GM19467 (cell line): Measurements from ENCODE around the gene PPARGC1A.

Source experiments
- ATAC-seq: cut with Tn5 transposase; IDR thresholded peaks from one replicate; pipeline ENCODE4 v1.9.1; 2021; ENCODE audit warnings: mild to moderate bottlenecking, moderate library complexity; ENCODE audit not compliant: unreplicated experiment

Gene PPARGC1A

GRCh38 chr4:23844961-23845360 is 44.9 kb downstream of the PPARGC1A start:
- no peak for ATAC-seq

GRCh38 chr4:23839279-23839678 is 50.6 kb downstream of the PPARGC1A start:
- ATAC-seq, result no peak

- no peak for ATAC-seq
These were observed 51.2 kb downstream of the PPARGC1A start for GRCh38 chr4:23838607-23839006.

GRCh38 chr4:23838131-23838530 is 51.7 kb downstream of the PPARGC1A start:
- ATAC-seq, result no peak

GRCh38 chr4:23837371-23837770 is 52.5 kb downstream of the PPARGC1A start:
- no peak for ATAC-seq

- no peak for ATAC-seq
These were observed 53.9 kb downstream of the PPARGC1A start for GRCh38 chr4:23835774-23836478.

GRCh38 chr4:23828779-23829178 is 61.1 kb downstream of the PPARGC1A start:
- no peak for ATAC-seq

GRCh38 chr4:23828020-23828715 is 61.7 kb downstream of the PPARGC1A start:
- ATAC-seq, result no peak

- no peak for ATAC-seq
These were observed 67.7 kb downstream of the PPARGC1A start for GRCh38 chr4:23822181-23822580.

GRCh38 chr4:23819041-23819511 is 70.8 kb downstream of the PPARGC1A start:
- ATAC-seq, result no peak

GRCh38 chr4:23818097-23818885 is 71.6 kb downstream of the PPARGC1A start:
- ATAC-seq, result no peak

- no peak for ATAC-seq
These were observed 74.7 kb downstream of the PPARGC1A start for GRCh38 chr4:23814996-23815660.

GRCh38 chr4:23814587-23814986 is 75.3 kb downstream of the PPARGC1A start:
- ATAC-seq, result no peak

GRCh38 chr4:23811161-23811560 is 78.7 kb downstream of the PPARGC1A start:
- ATAC-seq, result no peak

- ATAC-seq, result no peak
These were observed 84.4 kb downstream of the PPARGC1A start for GRCh38 chr4:23805450-23805851.

GRCh38 chr4:23789762-23790161 is 100.1 kb downstream of the PPARGC1A start:
- no peak for ATAC-seq

- ATAC-seq, result no peak
These were observed 101.4 kb downstream of the PPARGC1A start for GRCh38 chr4:23788460-23788859.

- no peak for ATAC-seq
These were observed 101.8 kb downstream of the PPARGC1A start for GRCh38 chr4:23788027-23788426.

GRCh38 chr4:23782778-23783437 is 106.9 kb downstream of the PPARGC1A start:
- no peak for ATAC-seq

GRCh38 chr4:23779839-23780238 is 110.0 kb downstream of the PPARGC1A start:
- ATAC-seq, result no peak

GRCh38 chr4:23779422-23779821 is 110.4 kb downstream of the PPARGC1A start:
- ATAC-seq, result no peak
